ENCODE results near the gene PMEL.
A peak's percentile ranks its signal among the peaks of the same experiment; 100 is the strongest.
"Not testable (repeated sequence)": the region's sequence is repeated elsewhere in the genome, so short reads cannot be mapped to it uniquely, and the experiment has no call there.

PMEL gene

DNA sequence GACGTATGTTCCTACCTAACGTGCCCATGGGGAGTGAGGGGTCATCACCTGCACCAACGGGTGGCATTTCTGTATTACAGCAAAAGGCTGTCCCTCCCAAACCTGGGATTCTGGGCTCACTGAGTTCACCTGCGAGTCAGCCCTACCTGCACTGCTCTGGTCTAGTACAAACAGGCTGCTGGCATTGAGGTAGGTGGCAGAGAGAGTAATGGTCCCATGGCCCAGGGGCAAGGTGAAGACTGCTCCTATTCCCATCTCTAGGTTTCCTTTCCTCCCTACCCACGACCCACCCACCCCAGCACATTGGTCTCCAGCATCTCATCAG lies 31.7 kb upstream of the PMEL start:
- Histone ChIP-seq H3K27ac (ENCODE audit: low read length) (peak overlapping the region; percentile 88), H3K4me1 (ENCODE audit: control insufficient read depth in 1 of 2, insufficient read depth in 2 of 2, low read length in 2 of 2) (peaks cover 3 to 18% of the 10 kb centered on the region in 2 donors), H3K9me3 (ENCODE audit: control insufficient read depth in 1 of 2, low read length in 2 of 2) (no peaks in the 10 kb centered on the region), H3K4me3 (ENCODE audit: low read depth in 1 of 2, low read length in 2 of 2) (peak overlapping the region; percentile 89 to 94), H3K27me3 (ENCODE audit: low read depth, low read length) (no peaks in the 10 kb centered on the region), H3K36me3 (ENCODE audit: control insufficient read depth in 1 of 2, insufficient read depth in 2 of 2, low read length in 2 of 2) (peaks cover 24 to 29% of the 10 kb centered on the region in 2 donors)

- H3K27ac ChIP-seq (ENCODE audit: low read length): peak within 1 kb of the TSS; percentile 88
- H3K4me3 ChIP-seq (ENCODE audit: low read depth in 1 of 2, low read length in 2 of 2): peak within 1 kb of the TSS; percentile 89 to 94
- H3K27me3 ChIP-seq (ENCODE audit: low read depth, low read length): no peaks in the 10 kb centered on the region
- peaks cover 3 to 18% of the 10 kb centered on the region in 2 donors for H3K4me1 ChIP-seq (ENCODE audit: control insufficient read depth in 1 of 2, insufficient read depth in 2 of 2, low read length in 2 of 2)
- no peaks in the 10 kb centered on the region for H3K9me3 ChIP-seq (ENCODE audit: control insufficient read depth in 1 of 2, low read length in 2 of 2)
- peaks cover 24 to 29% of the 10 kb centered on the region in 2 donors for H3K36me3 ChIP-seq (ENCODE audit: control insufficient read depth in 1 of 2, insufficient read depth in 2 of 2, low read length in 2 of 2)
Measured at GRCh38 chr12:55996715-55997534, 31.1 kb upstream of the PMEL start, which contains the start of gene SUOX. Gene SUOX (plus strand): TSS chr12:55997276. CDS start chr12:56002222, 4,946 bp downstream.

GRCh38 chr12:55996201-55996714 lies 30.4 kb upstream of the PMEL start:
- Histone ChIP-seq H3K4me3 (ENCODE audit: low read depth in 1 of 2, low read length in 2 of 2) (peak overlapping the region; percentile 89 to 94), H3K9me3 (ENCODE audit: control insufficient read depth in 1 of 2, low read length in 2 of 2) (no peaks in the 10 kb centered on the region), H3K36me3 (ENCODE audit: control insufficient read depth in 1 of 2, insufficient read depth in 2 of 2, low read length in 2 of 2) (peaks cover 25 to 32% of the 10 kb centered on the region in 2 donors), H3K27me3 (ENCODE audit: low read depth, low read length) (no peaks in the 10 kb centered on the region), H3K4me1 (ENCODE audit: control insufficient read depth in 1 of 2, insufficient read depth in 2 of 2, low read length in 2 of 2) (peaks cover 3 to 18% of the 10 kb centered on the region in 2 donors), H3K27ac (ENCODE audit: low read length) (peak overlapping the region; percentile 88)

- H3K9me3 ChIP-seq (ENCODE audit: control insufficient read depth in 1 of 2, low read length in 2 of 2): no peaks in the 10 kb centered on the region
- H3K27me3 ChIP-seq (ENCODE audit: low read depth, low read length): no peaks in the 10 kb centered on the region
- H3K4me3 ChIP-seq (ENCODE audit: low read depth in 1 of 2, low read length in 2 of 2): no peak overlapping the region
- H3K36me3 ChIP-seq (ENCODE audit: control insufficient read depth in 1 of 2, insufficient read depth in 2 of 2, low read length in 2 of 2): peaks cover 34 to 41% of the 10 kb centered on the region in 2 donors
- peaks cover 3 to 18% of the 10 kb centered on the region in 2 donors for H3K4me1 ChIP-seq (ENCODE audit: control insufficient read depth in 1 of 2, insufficient read depth in 2 of 2, low read length in 2 of 2)
- H3K27ac ChIP-seq (ENCODE audit: low read length): no peak overlapping the region
Measured at GRCh38 chr12:55995366-55995765, 29.5 kb upstream of the PMEL start.

DNA sequence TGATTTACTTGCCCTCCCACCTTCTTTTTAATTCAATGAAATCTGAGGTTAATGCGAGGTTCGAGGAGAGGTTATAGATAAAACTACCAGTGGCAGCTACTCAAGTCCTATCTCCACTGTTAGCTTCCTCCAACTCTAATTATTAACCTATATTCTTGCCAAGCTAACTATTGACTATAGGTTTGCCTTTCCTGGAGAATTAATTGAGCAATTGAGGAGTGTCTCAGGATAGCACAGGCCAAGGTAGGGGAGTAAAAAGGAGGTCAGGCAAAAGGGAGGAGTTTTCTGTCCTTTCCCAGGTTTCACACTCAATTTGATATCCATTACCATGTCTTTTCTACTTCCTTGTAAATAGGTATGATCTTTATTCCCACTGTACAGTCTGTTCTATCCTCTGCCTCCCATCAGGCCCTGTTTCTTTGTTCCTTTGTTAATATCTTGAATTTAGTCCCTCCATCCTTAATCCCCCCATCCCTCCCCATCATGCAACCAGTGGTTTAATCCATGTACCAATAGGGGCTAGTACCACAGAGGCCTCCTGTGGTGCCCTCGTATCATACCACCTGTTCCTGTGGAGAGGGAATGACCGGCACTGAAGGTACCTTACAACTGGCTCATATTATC lies 27.5 kb upstream of the PMEL start:
- Histone ChIP-seq H3K4me3 (ENCODE audit: low read depth in 1 of 2, low read length in 2 of 2) (no peak overlapping the region), H3K27ac (ENCODE audit: low read length) (peak overlapping the region; percentile 27), H3K36me3 (ENCODE audit: control insufficient read depth in 1 of 2, insufficient read depth in 2 of 2, low read length in 2 of 2) (peaks cover 40 to 53% of the 10 kb centered on the region in 2 donors), H3K27me3 (ENCODE audit: low read depth, low read length) (no peaks in the 10 kb centered on the region), H3K4me1 (ENCODE audit: control insufficient read depth in 1 of 2, insufficient read depth in 2 of 2, low read length in 2 of 2) (peaks cover 3 to 16% of the 10 kb centered on the region in 2 donors), H3K9me3 (ENCODE audit: control insufficient read depth in 1 of 2, low read length in 2 of 2) (no peaks in the 10 kb centered on the region)

DNA sequence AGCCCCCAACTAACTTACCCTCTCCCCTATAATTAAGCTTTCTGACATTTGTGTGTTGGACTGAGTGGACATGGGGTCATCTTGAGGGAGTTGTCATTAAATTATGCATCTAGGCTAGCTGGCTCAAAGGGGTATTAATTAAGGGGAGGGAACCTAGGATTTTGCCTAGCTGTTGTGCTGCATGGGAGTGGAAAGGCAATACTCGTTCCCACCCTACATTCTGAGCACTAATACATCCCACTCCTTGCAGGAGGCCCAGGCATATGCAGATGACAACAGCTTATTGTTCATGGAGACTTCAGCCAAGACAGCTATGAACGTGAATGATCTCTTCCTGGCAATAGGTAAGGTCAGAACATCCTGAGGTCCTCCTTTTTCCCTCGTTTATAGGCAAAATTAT lies 25.3 kb upstream of the PMEL start:
- peaks cover 0 to 3% of the 10 kb centered on the region in 2 donors for H3K4me1 ChIP-seq (ENCODE audit: control insufficient read depth in 1 of 2, insufficient read depth in 2 of 2, low read length in 2 of 2)
- no peak overlapping the region for H3K27ac ChIP-seq (ENCODE audit: low read length)
- no peaks in the 10 kb centered on the region for H3K9me3 ChIP-seq (ENCODE audit: control insufficient read depth in 1 of 2, low read length in 2 of 2)
- H3K4me3 ChIP-seq (ENCODE audit: low read depth in 1 of 2, low read length in 2 of 2): no peak overlapping the region
- peaks cover 41 to 61% of the 10 kb centered on the region in 2 donors for H3K36me3 ChIP-seq (ENCODE audit: control insufficient read depth in 1 of 2, insufficient read depth in 2 of 2, low read length in 2 of 2)
- no peaks in the 10 kb centered on the region for H3K27me3 ChIP-seq (ENCODE audit: low read depth, low read length)

DNA sequence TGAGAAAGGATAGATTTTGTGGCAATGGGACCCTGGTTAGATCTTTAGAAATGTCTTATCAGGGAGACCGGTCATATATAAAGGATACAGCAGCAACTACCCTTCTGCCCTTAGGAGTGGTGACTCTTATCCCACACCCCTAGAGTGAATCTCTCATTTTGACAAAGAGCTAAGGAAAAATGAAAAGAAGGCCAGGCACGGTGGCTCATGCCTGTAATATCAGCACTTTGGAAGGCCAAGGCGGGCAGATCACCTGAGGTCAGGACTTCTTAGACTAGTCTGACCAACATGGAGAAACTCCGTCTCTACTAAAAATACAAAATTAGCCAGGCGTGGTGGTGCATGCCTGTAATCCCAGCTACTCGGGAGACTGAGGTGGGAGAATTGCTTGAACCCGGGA lies 20.1 kb upstream of the PMEL start:
- not testable (repeated sequence) for H3K4me1 ChIP-seq (ENCODE audit: control insufficient read depth in 1 of 2, insufficient read depth in 2 of 2, low read length in 2 of 2); H3K27ac ChIP-seq (ENCODE audit: low read length); H3K9me3 ChIP-seq (ENCODE audit: control insufficient read depth in 1 of 2, low read length in 2 of 2); H3K27me3 ChIP-seq (ENCODE audit: low read depth, low read length); H3K4me3 ChIP-seq (ENCODE audit: low read depth in 1 of 2, low read length in 2 of 2)
- peaks cover 30 to 40% of the 10 kb centered on the region in 2 donors for H3K36me3 ChIP-seq (ENCODE audit: control insufficient read depth in 1 of 2, insufficient read depth in 2 of 2, low read length in 2 of 2)

GRCh38 chr12:55985341-55985740 lies 19.5 kb upstream of the PMEL start:
- no peaks in the 10 kb centered on the region for H3K4me1 ChIP-seq (ENCODE audit: control insufficient read depth in 1 of 2, insufficient read depth in 2 of 2, low read length in 2 of 2)
- no peaks in the 10 kb centered on the region for H3K9me3 ChIP-seq (ENCODE audit: control insufficient read depth in 1 of 2, low read length in 2 of 2)
- no peaks in the 10 kb centered on the region for H3K27me3 ChIP-seq (ENCODE audit: low read depth, low read length)
- no peak overlapping the region for H3K27ac ChIP-seq (ENCODE audit: low read length)
- peaks cover 23 to 34% of the 10 kb centered on the region in 2 donors for H3K36me3 ChIP-seq (ENCODE audit: control insufficient read depth in 1 of 2, insufficient read depth in 2 of 2, low read length in 2 of 2)
- no peak overlapping the region for H3K4me3 ChIP-seq (ENCODE audit: low read depth in 1 of 2, low read length in 2 of 2)

GRCh38 chr12:55984861-55985260 lies 19.0 kb upstream of the PMEL start:
- Histone ChIP-seq H3K4me1 (ENCODE audit: control insufficient read depth in 1 of 2, insufficient read depth in 2 of 2, low read length in 2 of 2) (no peaks in the 10 kb centered on the region), H3K36me3 (ENCODE audit: control insufficient read depth in 1 of 2, insufficient read depth in 2 of 2, low read length in 2 of 2) (peaks cover 21 to 29% of the 10 kb centered on the region in 2 donors), H3K27me3 (ENCODE audit: low read depth, low read length) (no peaks in the 10 kb centered on the region), H3K4me3 (ENCODE audit: low read depth in 1 of 2, low read length in 2 of 2) (no peak overlapping the region), H3K9me3 (ENCODE audit: control insufficient read depth in 1 of 2, low read length in 2 of 2) (no peaks in the 10 kb centered on the region), H3K27ac (ENCODE audit: low read length) (no peak overlapping the region)

DNA sequence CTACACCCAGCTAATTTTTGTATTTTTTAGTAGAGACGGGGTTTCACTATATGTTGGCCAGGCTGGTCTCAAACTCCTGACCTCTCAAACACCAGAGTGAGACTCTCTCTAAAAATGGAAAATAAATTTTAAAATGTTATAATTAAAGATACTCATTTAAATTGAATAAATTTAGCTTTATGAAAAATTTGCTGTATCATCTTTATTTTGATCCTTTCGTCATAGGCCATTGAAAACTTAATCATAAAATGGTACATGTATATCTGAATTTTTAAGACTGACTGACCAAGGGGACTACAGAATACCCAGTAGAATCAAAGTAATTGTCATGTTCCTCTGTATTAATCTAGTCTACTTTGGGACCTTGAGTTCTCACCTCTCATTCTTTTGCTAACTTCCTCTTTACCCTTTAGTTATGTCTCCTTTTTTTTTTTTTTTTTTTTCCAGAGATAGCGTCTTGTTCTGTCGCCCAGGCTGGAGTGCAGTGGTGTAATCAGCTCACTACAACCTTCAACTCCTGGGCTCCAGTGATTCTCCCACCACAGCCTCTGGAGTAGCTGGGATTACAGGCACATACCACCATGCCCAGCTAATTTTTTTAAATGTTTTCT lies 17.5 kb upstream of the PMEL start:
- Histone ChIP-seq H3K27ac (ENCODE audit: low read length) (no peak overlapping the region), H3K36me3 (ENCODE audit: control insufficient read depth in 1 of 2, insufficient read depth in 2 of 2, low read length in 2 of 2) (peaks cover 17 to 22% of the 10 kb centered on the region in 2 donors), H3K4me3 (ENCODE audit: low read depth in 1 of 2, low read length in 2 of 2) (no peak overlapping the region), H3K27me3 (ENCODE audit: low read depth, low read length) (no peaks in the 10 kb centered on the region), H3K4me1 (ENCODE audit: control insufficient read depth in 1 of 2, insufficient read depth in 2 of 2, low read length in 2 of 2) (peaks cover 0 to under 1% of the 10 kb centered on the region in 2 donors), H3K9me3 (ENCODE audit: control insufficient read depth in 1 of 2, low read length in 2 of 2) (no peaks in the 10 kb centered on the region)

DNA sequence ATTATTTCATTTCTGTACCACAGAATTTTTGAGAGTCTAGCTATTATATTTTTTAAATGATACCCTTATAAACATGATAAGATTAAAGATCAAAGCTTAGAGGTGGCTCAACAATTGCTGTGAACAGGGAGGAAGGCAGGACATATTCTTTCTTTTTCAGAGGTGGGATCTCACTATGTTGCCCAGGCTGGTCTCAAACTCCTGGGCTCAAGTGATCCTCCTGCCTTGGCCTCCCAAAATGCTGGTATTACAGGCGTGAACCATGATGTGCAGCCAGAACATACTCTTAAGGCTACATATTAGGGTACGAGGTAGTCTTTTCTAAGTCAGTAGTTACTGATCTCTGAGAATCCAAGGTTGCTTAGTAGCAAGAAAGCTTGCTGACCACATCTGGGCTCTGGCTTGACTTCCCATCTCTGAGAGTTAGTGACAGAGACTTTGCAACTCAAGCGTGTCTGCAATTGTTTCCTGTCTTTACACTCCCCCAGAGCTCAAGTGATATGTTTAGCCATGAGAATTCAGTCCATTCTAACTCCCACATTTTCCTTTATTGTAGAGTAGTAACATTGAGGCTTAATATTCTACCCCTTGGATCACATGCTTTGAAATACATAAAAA lies 16.6 kb upstream of the PMEL start:
- Histone ChIP-seq H3K4me1 (ENCODE audit: control insufficient read depth in 1 of 2, insufficient read depth in 2 of 2, low read length in 2 of 2) (peaks cover 0 to 6% of the 10 kb centered on the region in 2 donors), H3K27ac (ENCODE audit: low read length) (no peak overlapping the region), H3K36me3 (ENCODE audit: control insufficient read depth in 1 of 2, insufficient read depth in 2 of 2, low read length in 2 of 2) (peaks cover 17 to 18% of the 10 kb centered on the region in 2 donors)

More for the DNA sequence above, 16.6 kb upstream of the PMEL start:
- Histone ChIP-seq H3K27me3 (ENCODE audit: low read depth, low read length) (no peaks in the 10 kb centered on the region), H3K9me3 (ENCODE audit: control insufficient read depth in 1 of 2, low read length in 2 of 2) (no peaks in the 10 kb centered on the region), H3K4me3 (ENCODE audit: low read depth in 1 of 2, low read length in 2 of 2) (no peak overlapping the region)
